GM23338 (cell line): ENCODE measurements around the gene PDGFRB. TPM values are rescaled to one million over a fixed set of nuclear protein-coding genes. Genes with fewer than 3 reads are reported as not detected.

Source experiments
- ATAC-seq: fragments of 200-7000 bp; cut with Tn5 transposase; 3 replicates; pipeline ENCODE4 v1.9.1; 2020
- DNase-seq: peaks from one replicate; pipeline ENCODE4 v3.0.0-alpha.2; 2015; ENCODE audit warnings: low spot score
- H2AFZ ChIP-seq: fragments of 200-600 bp; sonication (generic); 2 replicates; pipeline ENCODE4 v1.8.0; 2016; ENCODE audit warnings: antibody characterized with exemption, mild to moderate bottlenecking, moderate library complexity
- H3F3A ChIP-seq: fragments of 200-600 bp; sonication (generic); replicated peaks from 2 replicates; pipeline ENCODE4 v1.8.0; 2017; ENCODE audit warnings: antibody characterized with exemption, mixed run types, low read depth
- H3K27ac ChIP-seq: fragments of 200-600 bp; sonication (generic); 2 replicates; pipeline ENCODE4 v1.6.1; 2016; ENCODE audit warnings: low read depth
- H3K27me3 ChIP-seq: fragments of 200-600 bp; sonication (generic); 2 replicates; pipeline ENCODE4 v1.8.0; 2016; ENCODE audit warnings: mild to moderate bottlenecking, mixed run types, moderate library complexity; ENCODE audit not compliant: insufficient read depth
- H3K36me3 ChIP-seq: fragments of 200-600 bp; sonication (generic); 2 replicates; pipeline ENCODE4 v1.8.0; 2016; ENCODE audit warnings: mild to moderate bottlenecking; ENCODE audit not compliant: insufficient read depth
- H3K4me1 ChIP-seq: fragments of 200-600 bp; sonication (generic); 2 replicates; pipeline ENCODE4 v1.8.0; 2016; ENCODE audit warnings: mild to moderate bottlenecking, moderate library complexity; ENCODE audit not compliant: insufficient read depth
- H3K4me2 ChIP-seq: fragments of 200-600 bp; sonication (generic); 2 replicates; pipeline ENCODE4 v1.7.1; 2017; ENCODE audit warnings: mixed run types
- H3K4me3 ChIP-seq: fragments of 200-600 bp; sonication (generic); 2 replicates; pipeline ENCODE4 v1.6.1; 2016; ENCODE audit warnings: mixed run types
- H3K79me2 ChIP-seq: fragments of 200-600 bp; sonication (generic); replicated peaks from 2 replicates; pipeline ENCODE4 v1.8.0; 2017; ENCODE audit warnings: mild to moderate bottlenecking; ENCODE audit not compliant: insufficient read depth
- H3K9me2 ChIP-seq: fragments of 200-600 bp; sonication (generic); 2 replicates; pipeline ENCODE4 v1.8.0; 2017; ENCODE audit not compliant: insufficient read depth
- H4K20me1 ChIP-seq: fragments of 200-600 bp; sonication (generic); replicated peaks from 2 replicates; pipeline ENCODE4 v1.8.0; 2017; ENCODE audit warnings: mild to moderate bottlenecking; ENCODE audit not compliant: insufficient read depth
- H3K27ac Mint-ChIP-seq: 2 replicates; pipeline ENCODE4 v1.8.0; 2020; ENCODE audit warnings: inconsistent platforms, mild to moderate bottlenecking, moderate library complexity, mixed read lengths
- H3K27me3 Mint-ChIP-seq: 3 replicates; pipeline ENCODE4 v1.8.0; 2022; ENCODE audit warnings: low read depth, mild to moderate bottlenecking, moderate library complexity, mixed read lengths, inconsistent platforms; ENCODE audit not compliant: insufficient read depth, poor library complexity
- H3K36me3 Mint-ChIP-seq: 3 replicates; pipeline ENCODE4 v1.8.0; 2021; ENCODE audit warnings: low read depth, mild to moderate bottlenecking, inconsistent platforms, moderate library complexity, mixed read lengths
- H3K4me1 Mint-ChIP-seq: 3 replicates; pipeline ENCODE4 v1.8.0; 2020; ENCODE audit warnings: mild to moderate bottlenecking, inconsistent platforms, mixed read lengths
- H3K4me3 Mint-ChIP-seq: 3 replicates; pipeline ENCODE4 v1.8.0; 2021; ENCODE audit warnings: moderate library complexity, mild to moderate bottlenecking, inconsistent platforms, mixed read lengths
- H3K9me3 Mint-ChIP-seq: 3 replicates; pipeline ENCODE4 v1.8.0; 2020; ENCODE audit warnings: moderate library complexity, mild to moderate bottlenecking, inconsistent platforms, mixed read lengths
- CTCF ChIP-seq, 2 experiments: fragments of 200-600 bp in 1 of 2; sonication (generic) in 1 of 2; conservative IDR thresholded peaks; 2 replicates each; pipeline versions ENCODE4 v1.5.1 to v1.6.1; 2016 to 2017; ENCODE audit warnings: antibody characterized with exemption in 2 of 2, low read depth in 2 of 2, mild to moderate bottlenecking in 2 of 2, moderate library complexity in 1 of 2
- ETS1 ChIP-seq: IDR thresholded peaks from 2 replicates; pipeline ENCODE4 v1.6.1; 2016; ENCODE audit warnings: antibody characterized with exemption
- EZH2 ChIP-seq: fragments of 200-600 bp; sonication (generic); IDR thresholded peaks from one replicate; pipeline ENCODE4 v1.8.0; 2017; ENCODE audit warnings: antibody characterized with exemption, mild to moderate bottlenecking, low read depth; ENCODE audit not compliant: unreplicated experiment
- EZH2phosphoT487 ChIP-seq: fragments of 200-600 bp; sonication (generic); IDR thresholded peaks from one replicate; pipeline ENCODE4 v1.8.1; 2018; ENCODE audit warnings: antibody characterized with exemption; ENCODE audit not compliant: unreplicated experiment
- JUNB ChIP-seq: IDR thresholded peaks from one replicate; pipeline ENCODE4 v1.6.1; 2016; ENCODE audit warnings: antibody characterized with exemption; ENCODE audit not compliant: unreplicated experiment
- NANOG ChIP-seq: IDR thresholded peaks from 2 replicates; pipeline ENCODE4 v1.6.1; 2016; ENCODE audit warnings: antibody characterized with exemption, borderline replicate concordance
- STAT1 ChIP-seq: IDR thresholded peaks from one replicate; pipeline ENCODE4 v1.6.1; 2016; ENCODE audit warnings: antibody characterized with exemption; ENCODE audit not compliant: unreplicated experiment
- ZNF331 ChIP-seq: fragments of 250-450 bp; sonication (Bioruptor Pico); IDR thresholded peaks from 2 replicates; pipeline ENCODE4 v1.5.0; 2020; ENCODE audit warnings: low read depth, mild to moderate bottlenecking, moderate library complexity
- ZNF462 ChIP-seq: fragments of 250-450 bp; sonication (Bioruptor Pico); IDR thresholded peaks from 2 replicates; pipeline ENCODE4 v1.5.0; 2020; ENCODE audit warnings: mild to moderate bottlenecking, moderate library complexity
- polyA plus RNA-seq: library from polyadenylated mRNA; unstranded; fragments of >200 nt; fragmentation: Nextera tagmentation; extraction: Ambion mirVana; gene quantifications from 2 replicates; pipeline ENCODE4 v1.2.1, GENCODE V29; 2016
- total RNA-seq: library from RNA; depleted of rRNA; stranded (reverse); fragments of >200 nt; shearing (Covaris generic); gene quantifications from 2 replicates; pipeline ENCODE4 v1.2.3, GENCODE V29; 2014

PDGFRB gene
- total and polyA plus RNA-seq, 2 experiments from 2014 or later, result 4.5 to 11.3 TPM

- H3K79me2 ChIP-seq, result no peaks in the 10 kb centered on the region
- peaks cover 5% of the 10 kb centered on the region; the same call in 1 of the 2 replicates for H3F3A ChIP-seq
- H3K27me3 ChIP-seq, result peaks cover 78% of the 10 kb centered on the region
- peaks cover 5% of the 10 kb centered on the region; the same call in 1 of the 2 replicates for H4K20me1 ChIP-seq
- peak; percentile 65 for ATAC-seq
- H3K27me3 Mint-ChIP-seq, result peaks cover 77% of the 10 kb centered on the region
- H3K36me3 ChIP-seq, result no peaks in the 10 kb centered on the region
- H3K9me3 Mint-ChIP-seq, result peaks cover 4% of the 10 kb centered on the region; the same call in 1 of the 3 replicates
- H3K9me2 ChIP-seq, result no peaks in the 10 kb centered on the region
- H3K4me1 Mint-ChIP-seq, result peaks cover 22% of the 10 kb centered on the region
- H3K4me2 ChIP-seq, result peak within 1 kb of the TSS; percentile 76
- H3K27ac Mint-ChIP-seq, result no peak within 1 kb of the TSS
- DNase-seq, result peak; percentile 55
- H2AFZ ChIP-seq, result no peak within 1 kb of the TSS
- H3K4me3 Mint-ChIP-seq, result peak within 1 kb of the TSS; percentile 55
- TF ChIP-seq EZH2phosphoT487 (peak; percentile 52), EZH2 (peak; percentile 72), ZNF331 (CRISPR knock-in tag) (no peak), ETS1 (no peak)
- no peaks in the 10 kb centered on the region; the same call in 1 of the 2 replicates for H3K4me1 ChIP-seq
- H3K4me3 ChIP-seq, result peak within 1 kb of the TSS; percentile 48; the same call in 1 of the 2 replicates
- no peak within 1 kb of the TSS for H3K27ac ChIP-seq
- no peaks in the 10 kb centered on the region for H3K36me3 Mint-ChIP-seq
These were observed 11.2 kb upstream of the PDGFRB start, which contains the start of gene CDX1 for GRCh38 chr5:150166650-150167511. CDX1 (plus strand) TSS chr5:150166778; CDS start chr5:150166877, 99 bp downstream.

GRCh38 chr5:150166037-150166649 lies 10.5 kb upstream of the PDGFRB start:
- Histone ChIP-seq H3K4me1 (no peaks in the 10 kb centered on the region; the same call in 1 of the 2 replicates), H3K4me3 (peak overlapping the region; percentile 48; the same call in 1 of the 2 replicates), H3K36me3 (no peaks in the 10 kb centered on the region), H4K20me1 (peaks cover 5% of the 10 kb centered on the region; the same call in 1 of the 2 replicates), H3F3A (peaks cover 8% of the 10 kb centered on the region; the same call in 1 of the 2 replicates), H2AFZ (no peak overlapping the region), H3K79me2 (no peaks in the 10 kb centered on the region), H3K27me3 (peaks cover 77% of the 10 kb centered on the region), H3K9me2 (no peaks in the 10 kb centered on the region), H3K4me2 (peak overlapping the region; percentile 76), H3K27ac (no peak overlapping the region)
- H3K36me3 Mint-ChIP-seq, result no peaks in the 10 kb centered on the region
- peaks cover 4% of the 10 kb centered on the region; the same call in 1 of the 3 replicates for H3K9me3 Mint-ChIP-seq
- peaks cover 24% of the 10 kb centered on the region for H3K4me1 Mint-ChIP-seq
- ATAC-seq (no peak), DNase-seq (peak; percentile 18)
- H3K4me3 Mint-ChIP-seq, result peak overlapping the region; percentile 55; the same call in 2 of the 3 replicates
- H3K27ac Mint-ChIP-seq, result no peak overlapping the region
- peaks cover 76% of the 10 kb centered on the region for H3K27me3 Mint-ChIP-seq
- TF ChIP-seq EZH2 (no peak), NANOG (no peak), ZNF331 (CRISPR knock-in tag) (no peak), STAT1 (no peak), CTCF (conservative IDR thresholded peaks at IDR 0.05; ENCODE audit: low read depth in 2 of 2) (no peak), JUNB (no peak), ZNF462 (CRISPR knock-in tag) (no peak)
